Cardiac muscle cell (in vitro differentiated cells and primary cell): ENCODE data around the gene TAS2R3. TPM values are rescaled to one million over a fixed set of nuclear protein-coding genes. Genes with fewer than 3 reads are reported as not detected.
"Not testable (repeated sequence)": the region's sequence is repeated elsewhere in the genome, so short reads cannot be mapped to it uniquely, and the experiment has no call there.

Experiments used
- DNase-seq, 2 donors: peaks; one replicate each; pipeline versions ENCODE4 v3.0.0 to v3.0.0-alpha.2; 2010 to 2017; ENCODE audit warnings: low read depth in 1 of 2, low spot score in 1 of 2
- H3K27ac ChIP-seq: fragments of 200-600 bp; sonication (generic); 2 replicates; pipeline ENCODE4 v1.5.1; 2016
- H3K27me3 ChIP-seq: fragments of 200-600 bp; sonication (generic); 2 replicates; pipeline ENCODE4 v1.6.0; 2016; ENCODE audit warnings: control low read depth
- H3K36me3 ChIP-seq: fragments of 200-600 bp; sonication (generic); 2 replicates; pipeline ENCODE4 v1.5.1; 2016; ENCODE audit warnings: control low read depth
- H3K4me1 ChIP-seq: fragments of 200-600 bp; sonication (generic); 2 replicates; pipeline ENCODE4 v1.8.1; 2017; ENCODE audit warnings: low read depth, mild to moderate bottlenecking, mixed run types
- H3K4me3 ChIP-seq: fragments of 200-600 bp; sonication (generic); 2 replicates; pipeline ENCODE4 v1.5.1; 2016; ENCODE audit warnings: mild to moderate bottlenecking
- H3K9me3 ChIP-seq: fragments of 200-600 bp; sonication (generic); 2 replicates; pipeline ENCODE4 v1.5.1; 2017; ENCODE audit warnings: low read depth, mild to moderate bottlenecking, control low read depth
- CTCF ChIP-seq: IDR thresholded peaks from 2 replicates; pipeline ENCODE4 v1.5.1; 2012; ENCODE audit warnings: low read depth, mild to moderate bottlenecking, low read length
- polyA plus RNA-seq: library from polyadenylated mRNA; unstranded; fragments of >200 nt; fragmentation: Nextera tagmentation; extraction: Ambion mirVana; gene quantifications from 2 replicates; pipeline ENCODE4 v1.2.1, GENCODE V29; 2016
- total RNA-seq: library from RNA; depleted of rRNA; stranded (reverse); fragments of >200 nt; gene quantifications from 2 replicates; pipeline ENCODE4 v1.2.3, GENCODE V29; 2016

The TAS2R3 gene
- total and polyA plus RNA-seq, 2 experiments from 2014 or later = 1.7 TPM; not detected in 1

- Histone ChIP-seq H3K27me3 (no peaks in the 10 kb centered on the region), H3K4me1 (no peaks in the 10 kb centered on the region), H3K27ac (no peak overlapping the region), H3K9me3 (peaks cover 3% of the 10 kb centered on the region), H3K36me3 (peaks cover 38% of the 10 kb centered on the region), H3K4me3 (no peak overlapping the region)
- DNase-seq = peak in 1 of 2 donors; percentile 2
- no peak for TF ChIP-seq CTCF
These were observed 11.3 kb upstream of the TAS2R3 start for GRCh38 chr7:141752634-141753033.

- peaks cover 21% of the 10 kb centered on the region for H3K36me3 ChIP-seq
- H3K27ac ChIP-seq = no peak overlapping the region
- H3K4me3 ChIP-seq = no peak overlapping the region
- peak; percentile 38 for TF ChIP-seq CTCF
- H3K4me1 ChIP-seq = no peaks in the 10 kb centered on the region
- peak; percentile 28 to 52 for DNase-seq
- peaks cover 3% of the 10 kb centered on the region for H3K9me3 ChIP-seq
- H3K27me3 ChIP-seq = no peaks in the 10 kb centered on the region
These were observed 9.0 kb upstream of the TAS2R3 start for GRCh38 chr7:141754939-141755338.

DNA sequence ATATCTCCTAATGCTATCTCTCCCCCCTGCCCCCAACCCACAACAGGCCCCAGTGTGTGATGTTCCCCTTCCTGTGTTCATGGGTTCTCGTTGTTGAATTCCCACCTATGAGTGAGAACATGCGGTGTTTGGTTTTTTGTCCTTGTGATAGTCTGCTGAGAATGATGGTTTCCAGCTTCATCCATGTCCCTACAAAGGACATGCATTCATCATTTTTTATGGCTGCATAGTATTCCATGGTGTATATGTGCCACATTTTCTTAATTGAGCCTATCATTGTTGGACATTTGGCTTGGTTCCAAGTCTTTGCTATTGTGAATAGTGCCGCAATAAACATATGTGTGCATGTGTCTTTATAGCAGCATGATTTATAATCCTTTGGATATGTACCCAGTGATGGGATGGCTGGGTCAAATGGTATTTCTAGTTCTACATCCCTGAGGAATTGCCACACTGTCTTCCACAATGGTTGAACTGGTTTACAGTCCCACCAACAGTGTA lies 6.2 kb downstream of the TAS2R3 start:
- H3K4me1 ChIP-seq, DNase-seq, H3K9me3 ChIP-seq, H3K27me3 ChIP-seq, H3K27ac ChIP-seq, H3K36me3 ChIP-seq, H3K4me3 ChIP-seq: not testable (repeated sequence)

DNA sequence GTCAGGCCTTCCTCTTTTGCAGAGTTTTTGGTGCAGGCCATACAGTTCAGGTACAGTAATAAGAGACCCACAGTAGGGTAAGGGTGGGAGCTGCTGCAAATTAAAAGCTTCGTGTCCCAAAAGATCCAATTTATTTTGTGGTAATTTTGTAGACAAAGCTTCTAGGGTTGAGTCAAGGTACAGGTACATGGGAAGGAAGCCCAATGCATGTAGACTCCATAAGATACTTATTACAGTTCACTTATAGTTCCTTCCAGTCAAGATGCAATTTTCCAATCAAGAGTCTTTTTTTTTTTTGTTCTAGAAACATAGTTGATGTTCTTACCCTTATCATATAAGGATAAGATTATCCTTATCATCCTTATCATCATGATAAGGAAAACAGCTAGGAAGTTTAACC lies 12.5 kb downstream of the TAS2R3 start, which contains the start of gene TAS2R4:
Gene TAS2R4, plus strand, starts transcription at position 301 of the 400 bp plus-strand sequence. CDS start 1,815 bp downstream, outside the sequence.
- Histone ChIP-seq H3K9me3 (no peaks in the 10 kb centered on the region), H3K4me3 (no peak within 1 kb of the TSS), H3K27ac (no peak within 1 kb of the TSS), H3K36me3 (no peaks in the 10 kb centered on the region), H3K4me1 (no peaks in the 10 kb centered on the region), H3K27me3 (no peaks in the 10 kb centered on the region)
- no peak for DNase-seq
- no peak for TF ChIP-seq CTCF

- Histone ChIP-seq H3K27ac (no peak overlapping the region), H3K4me3 (no peak overlapping the region), H3K36me3 (peaks cover 4% of the 10 kb centered on the region), H3K4me1 (no peaks in the 10 kb centered on the region), H3K27me3 (no peaks in the 10 kb centered on the region), H3K9me3 (no peaks in the 10 kb centered on the region)
- peak; percentile 62 to 70 for DNase-seq
- peak; percentile 83 for TF ChIP-seq CTCF
These were observed 22.0 kb downstream of the TAS2R3 start for GRCh38 chr7:141785706-141786552.

DNA sequence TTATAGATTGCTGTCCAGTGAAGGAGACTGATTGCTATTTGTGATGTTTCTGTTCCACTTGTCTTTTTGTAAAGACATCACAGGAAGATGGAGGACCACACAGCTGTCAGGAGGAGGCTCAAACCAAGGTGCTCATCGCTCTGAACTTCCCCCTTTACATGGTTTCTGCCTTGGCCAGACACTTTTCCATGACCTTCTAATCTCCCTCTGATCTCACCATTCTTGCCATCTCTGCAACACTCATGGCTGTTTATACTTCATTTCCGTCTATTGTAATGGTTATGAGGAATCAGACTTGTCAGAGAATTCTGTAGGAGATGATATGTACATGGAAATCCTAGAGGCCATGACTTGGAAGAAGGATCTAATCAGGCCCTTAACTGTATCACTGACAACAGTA lies 24.4 kb downstream of the TAS2R3 start:
- Histone ChIP-seq H3K27ac (no peak overlapping the region), H3K4me1 (no peaks in the 10 kb centered on the region), H3K4me3 (no peak overlapping the region), H3K36me3 (peaks cover 4% of the 10 kb centered on the region), H3K27me3 (no peaks in the 10 kb centered on the region), H3K9me3 (no peaks in the 10 kb centered on the region)
- TF ChIP-seq CTCF = no peak
- no peak for DNase-seq
